H1 (cell line): Measurements from ENCODE around the gene SMYD3. TPM values are rescaled to one million over a fixed set of nuclear protein-coding genes. Genes with fewer than 3 reads are reported as not detected.

Experiments
- CTCF ChIA-PET: fragments of 300-600 bp; sonication (Branson Sonifier 250); formaldehyde crosslinking; loops from one replicate; lab custom pipeline; 2021; ENCODE audit not compliant: partially characterized antibody; lab: Charles Lee
- POLR2A ChIA-PET: fragments of 300-600 bp; sonication (Branson Sonifier 250); formaldehyde crosslinking; loops from one replicate; lab custom pipeline; 2021; ENCODE audit warnings: inconsistent platforms; ENCODE audit not compliant: partially characterized antibody; lab: Charles Lee
- DNase-seq, 2 experiments: peaks; one replicate each; pipeline versions ENCODE4 v3.0.0 to v3.0.0-alpha.2; 2010 to 2022; ENCODE audit warnings: low spot score in 2 of 2, low read depth in 1 of 2, mixed read lengths in 1 of 2
- FAIRE-seq: peaks from 2 replicates; lab custom pipeline; 2011; peaks lifted over from hg19 to GRCh38; lab: Jason Lieb, UNC
- H2AFZ ChIP-seq: 2 replicates; pipeline ENCODE4 v1.8.1; 2012; ENCODE audit warnings: low read length, inconsistent platforms
- H2AK5ac ChIP-seq: 2 replicates; pipeline ENCODE4 v1.6.1; 2013; ENCODE audit warnings: low read depth, low read length
- H2BK120ac ChIP-seq: replicated peaks from 2 replicates; pipeline ENCODE3; 2013; ENCODE audit warnings: low read depth, low read length, inconsistent platforms
- H2BK12ac ChIP-seq: 2 replicates; pipeline ENCODE4 v1.6.1; 2013; ENCODE audit warnings: low read depth, low read length
- H2BK15ac ChIP-seq: 2 replicates; pipeline ENCODE4 v1.6.1; 2013; ENCODE audit warnings: low read length
- H2BK20ac ChIP-seq: 2 replicates; pipeline ENCODE4 v1.6.1; 2013; ENCODE audit warnings: low read length
- H2BK5ac ChIP-seq: 2 replicates; pipeline ENCODE4 v1.6.1; 2013; ENCODE audit warnings: low read depth, low read length
- H3K14ac ChIP-seq: 2 replicates; pipeline ENCODE4 v1.6.1; 2013; ENCODE audit warnings: inconsistent platforms; ENCODE audit not compliant: insufficient read length
- H3K18ac ChIP-seq: 2 replicates; pipeline ENCODE4 v1.6.1; 2013; ENCODE audit warnings: low read length; ENCODE audit errors: extremely low read depth
- H3K23ac ChIP-seq: 2 replicates; pipeline ENCODE4 v1.6.1; 2013; ENCODE audit warnings: inconsistent platforms; ENCODE audit not compliant: insufficient read length
- H3K23me2 ChIP-seq: 2 replicates; pipeline ENCODE4 v1.6.1; 2013; ENCODE audit warnings: low read depth, low read length
- H3K27ac ChIP-seq: 2 replicates; pipeline ENCODE4 v1.6.1; 2011; ENCODE audit warnings: low read depth, low read length, inconsistent platforms
- H3K27me3 ChIP-seq, 4 experiments: replicated peaks in 1 of 4; 1 replicate in 1 of 4; 2 replicates in 3 of 4; pipeline versions ENCODE4 v1.6.1 to v1.8.1; 2011 to 2013; ENCODE audit warnings: low read length in 3 of 4, mild to moderate bottlenecking in 3 of 4, inconsistent platforms in 2 of 4, mixed read lengths in 2 of 4, moderate library complexity in 1 of 4; ENCODE audit not compliant: control insufficient read depth in 3 of 4, insufficient read depth in 3 of 4; ENCODE audit errors: extremely low read depth in 1 of 4
- H3K36me3 ChIP-seq, 4 experiments: 2 replicates each; pipeline versions ENCODE4 v1.6.1 to v1.8.1; 2011 to 2013; ENCODE audit warnings: mild to moderate bottlenecking in 4 of 4, low read length in 3 of 4, moderate library complexity in 2 of 4, control low read depth in 1 of 4, inconsistent platforms in 1 of 4; ENCODE audit not compliant: insufficient read depth in 4 of 4, control insufficient read depth in 2 of 4
- H3K4ac ChIP-seq: replicated peaks from 2 replicates; pipeline ENCODE3; 2013; ENCODE audit warnings: low read length, low read depth, mixed read lengths, inconsistent platforms; ENCODE audit not compliant: insufficient read length
- H3K4me1 ChIP-seq, 4 experiments: replicated peaks in 1 of 4; 1 replicate in 1 of 4; 2 replicates in 3 of 4; pipeline versions ENCODE4 v1.6.1 to v1.8.1; 2011 to 2013; ENCODE audit warnings: low read length in 3 of 4, inconsistent platforms in 2 of 4, mixed read lengths in 1 of 4; ENCODE audit not compliant: insufficient read depth in 4 of 4, control insufficient read depth in 3 of 4
- H3K4me2 ChIP-seq, 2 experiments: 2 replicates each; pipeline versions ENCODE4 v1.6.1 to v1.8.1; 2011 to 2013; ENCODE audit warnings: low read depth in 2 of 2, low read length in 2 of 2, control low read depth in 1 of 2, inconsistent platforms in 1 of 2, mild to moderate bottlenecking in 1 of 2; ENCODE audit not compliant: insufficient read depth in 1 of 2
- H3K4me3 ChIP-seq, 4 experiments: fragments of 200-600, 300-600 bp in 1 of 4; sonication (generic), shearing (Covaris generic), sonication (Bioruptor Twin) in 1 of 4; 2 replicates each; pipeline versions ENCODE4 v1.5.1 to v1.8.1; 2011 to 2016; ENCODE audit warnings: low read length in 4 of 4, low read depth in 3 of 4, control low read depth in 2 of 4, inconsistent platforms in 2 of 4, mild to moderate bottlenecking in 2 of 4, mixed read lengths in 1 of 4, moderate library complexity in 1 of 4; ENCODE audit not compliant: insufficient read depth in 2 of 4; ENCODE audit errors: extremely low read depth in 1 of 4
- H3K56ac ChIP-seq: replicated peaks from 2 replicates; pipeline ENCODE3; 2013; ENCODE audit warnings: low read depth, mild to moderate bottlenecking, mixed read lengths, low read length, inconsistent platforms; ENCODE audit not compliant: insufficient read length
- H3K79me1 ChIP-seq: 2 replicates; pipeline ENCODE4 v1.6.1; 2013; ENCODE audit warnings: low read depth, low read length, control low read depth
- H3K79me2 ChIP-seq, 2 experiments: 2 replicates each; pipeline versions ENCODE4 v1.6.1 to v1.8.1; 2012 to 2013; ENCODE audit warnings: low read length in 2 of 2, mild to moderate bottlenecking in 2 of 2, inconsistent platforms in 1 of 2; ENCODE audit not compliant: insufficient read depth in 2 of 2, control insufficient read depth in 1 of 2
- H3K9ac ChIP-seq, 4 experiments: replicated peaks in 1 of 4; 1 replicate in 1 of 4; 2 replicates in 3 of 4; pipeline versions ENCODE4 v1.6.1 to v1.8.1; 2011 to 2013; ENCODE audit warnings: low read depth in 3 of 4, low read length in 3 of 4, control low read depth in 2 of 4, mild to moderate bottlenecking in 2 of 4, moderate library complexity in 2 of 4, inconsistent platforms in 1 of 4; ENCODE audit errors: extremely low read depth in 1 of 4
- H3K9me3 ChIP-seq, 2 experiments: 2 replicates each; pipeline versions ENCODE4 v1.6.1 to v1.8.1; 2012 to 2013; ENCODE audit warnings: mild to moderate bottlenecking in 2 of 2, moderate library complexity in 2 of 2, control low read depth in 1 of 2, inconsistent platforms in 1 of 2, low read depth in 1 of 2, low read length in 1 of 2, mixed read lengths in 1 of 2; ENCODE audit not compliant: insufficient read depth in 2 of 2
- H4K20me1 ChIP-seq, 2 experiments: replicated peaks in 1 of 2; 2 replicates each; pipeline versions ENCODE3 to v1.8.1; 2011 to 2013; ENCODE audit warnings: inconsistent platforms in 2 of 2, low read length in 2 of 2, mild to moderate bottlenecking in 1 of 2; ENCODE audit not compliant: insufficient read depth in 2 of 2, control insufficient read depth in 1 of 2
- H4K5ac ChIP-seq: 2 replicates; pipeline ENCODE4 v1.6.1; 2013; ENCODE audit warnings: low read length, low read depth, mixed read lengths, inconsistent platforms; ENCODE audit not compliant: insufficient read length
- H4K8ac ChIP-seq: 2 replicates; pipeline ENCODE4 v1.8.0; 2013; ENCODE audit warnings: mild to moderate bottlenecking, moderate library complexity, low read length, inconsistent platforms; ENCODE audit not compliant: insufficient read depth; ENCODE audit errors: extremely low read depth
- H4K91ac ChIP-seq: replicated peaks from 2 replicates; pipeline ENCODE3; 2013; ENCODE audit warnings: low read length, mixed read lengths, inconsistent platforms; ENCODE audit not compliant: insufficient read length
- ASH2L ChIP-seq: fragments of 200-600, 300-600 bp; sonication (generic); IDR thresholded peaks from one replicate; pipeline ENCODE4 v1.7.1; 2017; ENCODE audit warnings: low read length
- CHD2 ChIP-seq: IDR thresholded peaks from 2 replicates; pipeline ENCODE4 v1.6.1; 2012; ENCODE audit warnings: low read length, improper control_type of control experiment
- MAFK ChIP-seq: IDR thresholded peaks from 2 replicates; pipeline ENCODE4 v1.6.1; 2012; ENCODE audit warnings: low read depth, mild to moderate bottlenecking, improper control_type of control experiment, low read length
- NRF1 ChIP-seq: IDR thresholded peaks from 2 replicates; pipeline ENCODE4 v1.6.1; 2011; ENCODE audit warnings: mild to moderate bottlenecking, low read depth, low read length, improper control_type of control experiment
- POLR2AphosphoS5 ChIP-seq: IDR thresholded peaks from 2 replicates; pipeline ENCODE4 v1.6.1; 2011; ENCODE audit warnings: low read depth, low read length
- RFX5 ChIP-seq: IDR thresholded peaks from 2 replicates; pipeline ENCODE4 v1.6.1; 2011; ENCODE audit warnings: low read depth, low read length, improper control_type of control experiment, borderline replicate concordance
- SAP30 ChIP-seq: fragments of 300-600 bp; sonication (generic); IDR thresholded peaks from 2 replicates; pipeline ENCODE4 v1.7.1; 2012; ENCODE audit warnings: low read length, moderate library complexity, mild to moderate bottlenecking, inconsistent platforms; ENCODE audit not compliant: insufficient read depth, insufficient replicate concordance
- TAF1 ChIP-seq: IDR thresholded peaks from 2 replicates; pipeline ENCODE4 v1.6.1; 2011; ENCODE audit warnings: mild to moderate bottlenecking, low read depth, low read length
- YY1 ChIP-seq: IDR thresholded peaks from 2 replicates; pipeline ENCODE4 v1.6.1; 2011; ENCODE audit warnings: low read depth, mild to moderate bottlenecking, low read length
- WGBS, 2 experiments: shearing (Covaris generic) in 1 of 2; methylation state at CpG; one replicate each; pipeline versions ENCODE4 v1.1.6 to v1.1.7; 2013 to 2015; ENCODE audit warnings: low lambda C conversion rate in 2 of 2, mixed read lengths in 2 of 2, inconsistent platforms in 1 of 2, low coverage in 1 of 2, missing lambda C conversion rate in 1 of 2; ENCODE audit not compliant: insufficient replicate concordance in 2 of 2, insufficient coverage in 1 of 2, insufficient read length in 1 of 2; ENCODE audit errors: extremely low coverage in 1 of 2, missing lambda C conversion rate in 1 of 2; 5-methylcytosine and 5-hydroxymethylcytosine counted together
- polyA plus RNA-seq, 7 experiments: library from polyadenylated mRNA; depleted of rRNA in 3 of 7; stranded (reverse) in 5 of 7; unstranded in 2 of 7; fragments of >200 nt in 5 of 7; fragments of 200-250 nt in 2 of 7; gene quantifications; 1 replicate in 5 of 7; 2 replicates in 1 of 7; 4 replicates in 1 of 7; pipeline versions ENCODE4 v1.2.1 to v1.2.3, GENCODE V29; 2011 to 2013; ENCODE audit warnings: missing spikeins in 2 of 7, mixed read lengths in 2 of 7
- total RNA-seq: library from RNA; stranded (reverse); fragmentation: NEBNext Ultra II Directional; extraction: Animal tissue kit (Norgen Biotek cat#: 25700); gene quantifications from 2 replicates; pipeline ENCODE4 v1.2.1, GENCODE V29; 2021
- TF ChIP-seq, protein P1 (sequence below): IDR thresholded peaks from 2 replicates; pipeline ENCODE4 v1.6.1; 2012; ENCODE audit warnings: inconsistent platforms
- TF ChIP-seq, protein P2 (sequence below): IDR thresholded peaks from 2 replicates; pipeline ENCODE4 v1.6.1; 2011; ENCODE audit warnings: low read depth, mild to moderate bottlenecking, low read length; ENCODE audit not compliant: insufficient read depth
- TF ChIP-seq, protein P3 (sequence below): IDR thresholded peaks from 2 replicates; pipeline ENCODE4 v1.6.1; 2012; ENCODE audit warnings: low read length, inconsistent platforms

SMYD3 gene
- total and polyA plus RNA-seq, 2 of the 8 experiments (the other 6 are each of a cell fraction or from before 2014, with no cell fraction given) = 17.3 to 25.4 TPM

DNA sequence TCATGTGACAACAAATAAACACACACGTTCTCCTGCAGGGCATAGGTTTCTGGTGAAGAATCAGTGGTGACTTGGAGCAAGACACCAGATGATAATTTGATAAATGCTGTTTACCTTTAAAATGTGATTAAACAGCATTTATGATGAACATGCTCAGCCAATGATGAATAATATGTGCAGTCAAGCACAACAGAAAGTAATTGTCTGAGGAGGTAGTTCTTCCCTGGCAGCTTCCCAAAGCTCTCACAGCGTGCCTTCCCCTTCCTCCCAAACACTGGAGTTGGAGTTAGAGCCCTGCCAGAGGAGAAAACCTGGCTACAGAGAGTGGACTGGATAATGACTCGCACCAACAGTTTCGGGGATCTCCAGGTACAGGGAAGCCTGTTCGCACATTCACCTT, 463.5 kb downstream of the SMYD3 start:
- no peaks in the 10 kb centered on the region for H3K79me2 ChIP-seq
- no peaks in the 10 kb centered on the region for H3K9me3 ChIP-seq
- H3K4ac ChIP-seq = peak overlapping the region; percentile 39
- no peak overlapping the region for H3K18ac ChIP-seq
- peak; percentile 55 for FAIRE-seq
- H4K91ac ChIP-seq = no peak overlapping the region
- DNase-seq = no peak
- H2BK5ac ChIP-seq = no peak overlapping the region
- H2BK20ac ChIP-seq = no peak overlapping the region
- ChIA-PET POLR2A (no interaction called here), CTCF (no interaction called here)
- WGBS, 2 experiments = 82% methylated on average over 5 of the region's 5 CpGs; no CpG with 5 or more reads in 1 of the 2 experiments
- H3K23me2 ChIP-seq = no peaks in the 10 kb centered on the region
- H3K27ac ChIP-seq = no peak overlapping the region
- H3K4me2 ChIP-seq = no peak overlapping the region
- H3K9ac ChIP-seq = no peak overlapping the region
- H3K4me3 ChIP-seq = no peak overlapping the region
- H3K36me3 ChIP-seq = no peaks in the 10 kb centered on the region
- no peaks in the 10 kb centered on the region for H4K20me1 ChIP-seq
- no peak overlapping the region for H3K56ac ChIP-seq
- 0 out of 7 replicates have a peak, but pooled peaks cover 0 to 3% (median 0%) of the 10 kb centered on the region in 4 experiments for H3K4me1 ChIP-seq
- no peak overlapping the region for H3K14ac ChIP-seq
- no peak overlapping the region for H2AK5ac ChIP-seq
- H2AFZ ChIP-seq = no peak overlapping the region
- no peak overlapping the region for H2BK15ac ChIP-seq
- peaks cover 0 to 1% (median 0%) of the 10 kb centered on the region in 4 experiments; a peak in 1 of 7 replicates for H3K27me3 ChIP-seq
- H4K8ac ChIP-seq = no peak overlapping the region
- no peak overlapping the region for H3K23ac ChIP-seq
- no peaks in the 10 kb centered on the region for H3K79me1 ChIP-seq
- no peak overlapping the region for H2BK12ac ChIP-seq
- no peak overlapping the region for H2BK120ac ChIP-seq
- no peak overlapping the region for H4K5ac ChIP-seq
- no peak for TF ChIP-seq RFX5
- no peak for TF ChIP-seq POLR2AphosphoS5
- TF ChIP-seq, protein P1, sequence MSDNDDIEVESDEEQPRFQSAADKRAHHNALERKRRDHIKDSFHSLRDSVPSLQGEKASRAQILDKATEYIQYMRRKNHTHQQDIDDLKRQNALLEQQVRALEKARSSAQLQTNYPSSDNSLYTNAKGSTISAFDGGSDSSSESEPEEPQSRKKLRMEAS = no peak
- no peak for TF ChIP-seq YY1
- TF ChIP-seq CHD2 = no peak
- TF ChIP-seq, protein P2, sequence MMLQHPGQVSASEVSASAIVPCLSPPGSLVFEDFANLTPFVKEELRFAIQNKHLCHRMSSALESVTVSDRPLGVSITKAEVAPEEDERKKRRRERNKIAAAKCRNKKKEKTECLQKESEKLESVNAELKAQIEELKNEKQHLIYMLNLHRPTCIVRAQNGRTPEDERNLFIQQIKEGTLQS = no peak
- TF ChIP-seq TAF1 = no peak
- no peak for TF ChIP-seq NRF1
- TF ChIP-seq MAFK = no peak
- TF ChIP-seq, protein P3, sequence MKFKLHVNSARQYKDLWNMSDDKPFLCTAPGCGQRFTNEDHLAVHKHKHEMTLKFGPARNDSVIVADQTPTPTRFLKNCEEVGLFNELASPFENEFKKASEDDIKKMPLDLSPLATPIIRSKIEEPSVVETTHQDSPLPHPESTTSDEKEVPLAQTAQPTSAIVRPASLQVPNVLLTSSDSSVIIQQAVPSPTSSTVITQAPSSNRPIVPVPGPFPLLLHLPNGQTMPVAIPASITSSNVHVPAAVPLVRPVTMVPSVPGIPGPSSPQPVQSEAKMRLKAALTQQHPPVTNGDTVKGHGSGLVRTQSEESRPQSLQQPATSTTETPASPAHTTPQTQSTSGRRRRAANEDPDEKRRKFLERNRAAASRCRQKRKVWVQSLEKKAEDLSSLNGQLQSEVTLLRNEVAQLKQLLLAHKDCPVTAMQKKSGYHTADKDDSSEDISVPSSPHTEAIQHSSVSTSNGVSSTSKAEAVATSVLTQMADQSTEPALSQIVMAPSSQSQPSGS = no peak
- TF ChIP-seq SAP30 = no peak
- TF ChIP-seq ASH2L = no peak
